Stimulated activated naive CD4-positive, alpha-beta T cell treated with Interleukin-2 at 50 U/mL for 16 hours (primary cell): Measurements from ENCODE around the gene MEMO1.
"Not testable (repeated sequence)": the region's sequence is repeated elsewhere in the genome, so short reads cannot be mapped to it uniquely, and the experiment has no call there.

Source experiments
- DNase-seq: peaks from one replicate; lab custom pipeline; 2025; lab: John Stamatoyannopoulos, UW

MEMO1 gene

GRCh38 chr2:31957354-31958139 is 53.3 kb downstream of the MEMO1 start:
- no peak for DNase-seq

GRCh38 chr2:31956934-31957333 is 53.9 kb downstream of the MEMO1 start:
- DNase-seq: not testable (repeated sequence)

GRCh38 chr2:31956312-31956711 is 54.5 kb downstream of the MEMO1 start:
- no peak for DNase-seq

GRCh38 chr2:31953095-31953494 is 57.7 kb downstream of the MEMO1 start:
- DNase-seq: not testable (repeated sequence)

- DNase-seq: no peak
Measured at GRCh38 chr2:31950946-31951562, 59.8 kb downstream of the MEMO1 start.

GRCh38 chr2:31947871-31948270 is 62.9 kb downstream of the MEMO1 start:
- no peak for DNase-seq

- DNase-seq: no peak
Measured at GRCh38 chr2:31946838-31947237, 64.0 kb downstream of the MEMO1 start.

- no peak for DNase-seq
Measured at GRCh38 chr2:31945572-31945935, 65.3 kb downstream of the MEMO1 start.

- DNase-seq: no peak
Measured at GRCh38 chr2:31944828-31945571, 65.8 kb downstream of the MEMO1 start.

- DNase-seq: no peak
Measured at GRCh38 chr2:31943636-31944225, 67.1 kb downstream of the MEMO1 start.

- DNase-seq: no peak
Measured at GRCh38 chr2:31940920-31941319, 69.9 kb downstream of the MEMO1 start.

GRCh38 chr2:31937741-31938140 is 73.1 kb downstream of the MEMO1 start:
- no peak for DNase-seq

GRCh38 chr2:31935370-31935769 is 75.4 kb downstream of the MEMO1 start:
- DNase-seq: no peak

- DNase-seq: peak; percentile 42
Measured at GRCh38 chr2:31933066-31933465, 77.7 kb downstream of the MEMO1 start.

GRCh38 chr2:31932589-31932988 is 78.2 kb downstream of the MEMO1 start:
- no peak for DNase-seq

GRCh38 chr2:31931916-31932315 is 78.9 kb downstream of the MEMO1 start:
- no peak for DNase-seq

- DNase-seq: no peak
Measured at GRCh38 chr2:31925517-31925916, 85.3 kb downstream of the MEMO1 start.

- DNase-seq: no peak
Measured at GRCh38 chr2:31923662-31924061, 87.1 kb downstream of the MEMO1 start.

GRCh38 chr2:31922542-31923408 is 88.0 kb downstream of the MEMO1 start:
- DNase-seq: no peak

- no peak for DNase-seq
Measured at GRCh38 chr2:31920962-31921361, 89.8 kb downstream of the MEMO1 start.

- DNase-seq: no peak
Measured at GRCh38 chr2:31919499-31919898, 91.3 kb downstream of the MEMO1 start.

- no peak for DNase-seq
Measured at GRCh38 chr2:31909661-31910060, 101.1 kb downstream of the MEMO1 start.
